GM19351 (cell line): Measurements from ENCODE around the gene RPL4.
"Not testable (repeated sequence)": the region's sequence is repeated elsewhere in the genome, so short reads cannot be mapped to it uniquely, and the experiment has no call there.

Source experiments
- ATAC-seq: cut with Tn5 transposase; IDR thresholded peaks from one replicate; pipeline ENCODE4 v1.9.1; 2021; ENCODE audit warnings: mild to moderate bottlenecking, moderate library complexity; ENCODE audit not compliant: unreplicated experiment

The RPL4 gene

GRCh38 chr15:66494262-66494661, 10.4 kb downstream of the RPL4 start:
- ATAC-seq = no peak

DNA sequence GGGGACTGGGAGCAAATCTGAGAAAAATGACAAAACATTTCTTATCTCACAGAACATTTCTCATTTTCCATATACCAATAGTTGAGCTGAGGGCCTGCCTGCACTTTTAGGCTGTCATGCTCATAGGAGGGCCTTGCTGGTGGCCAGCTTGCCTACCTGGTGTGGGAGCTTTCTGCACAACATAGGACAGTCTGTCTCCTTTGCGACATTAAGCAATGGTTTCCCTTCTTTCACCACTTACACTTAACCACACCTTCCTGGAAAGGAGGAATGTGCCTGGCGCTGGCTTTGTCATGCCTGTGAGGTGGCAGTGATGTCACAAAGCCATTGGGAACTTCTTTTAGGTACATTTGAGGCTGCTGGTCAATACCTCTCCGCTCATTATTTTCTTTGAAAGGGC, 12.8 kb downstream of the RPL4 start:
- ATAC-seq = no peak

DNA sequence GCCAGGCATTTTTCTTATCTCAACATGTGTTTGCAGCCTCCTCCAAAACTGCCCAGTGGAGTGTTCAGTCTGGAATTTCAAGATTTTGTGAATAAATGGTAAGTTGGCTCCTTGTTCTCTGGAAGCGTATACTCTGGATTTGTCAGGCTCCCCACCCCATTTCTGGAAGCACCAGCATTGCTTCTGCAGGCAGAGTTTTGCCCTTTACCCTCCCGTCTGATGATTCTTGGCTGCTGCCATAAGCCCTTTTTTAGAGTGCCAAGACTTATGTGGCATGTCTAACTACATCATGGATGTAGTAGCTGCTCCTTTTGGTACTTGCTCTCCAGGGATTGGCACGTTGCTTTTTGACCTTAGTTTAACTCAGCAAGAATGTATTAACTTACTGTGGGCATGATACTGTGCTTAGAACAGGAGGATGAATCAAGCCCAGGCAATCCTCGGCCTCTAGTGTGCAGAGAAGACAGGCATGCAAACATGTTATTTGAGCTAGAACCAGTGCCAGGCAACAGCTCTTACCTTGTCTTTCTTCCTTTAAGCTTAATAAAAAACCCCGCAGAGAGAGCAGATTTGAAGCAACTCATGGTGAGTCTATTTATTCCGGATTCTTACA, 15.4 kb downstream of the RPL4 start:
- ATAC-seq = no peak

GRCh38 chr15:66488525-66488924, 16.1 kb downstream of the RPL4 start:
- no peak for ATAC-seq

GRCh38 chr15:66486887-66487286, 17.8 kb downstream of the RPL4 start:
- ATAC-seq = no peak

- no peak for ATAC-seq
Observed at GRCh38 chr15:66484539-66485112, 20.0 kb downstream of the RPL4 start.

GRCh38 chr15:66483131-66483566, 21.5 kb downstream of the RPL4 start:
- no peak for ATAC-seq

- ATAC-seq = no peak
Observed at GRCh38 chr15:66482539-66482938, 22.1 kb downstream of the RPL4 start.

- no peak for ATAC-seq
Observed at GRCh38 chr15:66481107-66481856, 23.4 kb downstream of the RPL4 start.

DNA sequence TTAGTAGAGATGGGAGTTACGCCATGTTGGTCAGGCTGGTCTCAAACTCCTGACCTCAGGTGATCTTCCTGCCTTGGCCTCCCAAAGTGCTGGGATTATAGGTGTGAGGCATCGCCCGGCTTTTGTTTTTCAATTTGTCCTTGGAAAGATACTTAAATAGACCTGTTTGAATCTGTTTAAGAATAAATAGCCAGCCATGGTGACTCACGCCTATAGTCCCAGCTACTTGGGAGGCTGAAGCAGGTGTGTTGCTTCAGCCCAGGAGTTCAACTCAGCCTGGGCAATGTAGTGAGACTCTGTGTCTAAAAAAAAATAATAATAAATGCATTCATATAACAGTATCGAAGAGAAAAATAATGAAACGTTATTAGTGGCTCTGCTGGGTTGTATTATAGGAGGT, 24.4 kb downstream of the RPL4 start:
- no peak for ATAC-seq

DNA sequence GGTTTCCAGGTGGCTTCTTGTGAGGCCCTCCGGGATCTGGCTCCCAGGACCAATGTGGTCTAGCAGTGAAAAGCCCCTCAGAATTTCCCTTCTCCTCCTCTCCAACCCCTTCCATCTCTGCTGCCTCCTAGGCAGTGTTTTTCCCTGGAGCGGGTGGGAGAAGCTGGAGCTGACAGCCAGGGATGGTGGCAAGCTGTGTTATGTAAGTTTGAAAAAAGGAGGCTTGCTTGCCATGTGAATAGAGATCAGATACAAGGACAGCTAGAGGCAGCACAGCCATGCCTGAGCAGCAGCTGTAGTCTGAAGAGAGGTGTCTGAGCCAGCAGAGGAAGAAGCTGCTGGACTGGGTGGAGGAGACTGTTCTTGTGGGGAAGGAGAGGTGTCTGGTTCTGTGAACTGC, 27.6 kb downstream of the RPL4 start:
- no peak for ATAC-seq

DNA sequence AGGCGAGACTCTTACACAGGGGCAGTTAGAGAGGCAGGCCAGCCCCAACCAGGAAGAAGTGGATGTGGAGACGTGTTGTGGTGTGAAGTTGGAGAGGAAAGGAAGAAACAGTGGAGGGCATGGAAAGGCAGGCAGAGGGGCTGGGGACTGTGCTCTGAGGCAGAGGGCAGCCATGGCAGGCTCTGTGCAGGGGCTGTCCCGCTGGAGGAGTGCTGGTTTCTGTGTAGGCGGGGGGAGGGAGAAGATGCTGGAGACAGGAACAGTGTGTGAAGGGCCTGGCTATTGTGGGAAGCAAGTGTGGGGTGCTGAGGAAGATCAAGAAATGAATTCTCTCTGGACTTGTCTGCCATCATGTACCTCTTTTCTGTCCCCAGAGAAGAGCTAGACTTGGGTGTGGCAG, 28.1 kb downstream of the RPL4 start:
- ATAC-seq = no peak

DNA sequence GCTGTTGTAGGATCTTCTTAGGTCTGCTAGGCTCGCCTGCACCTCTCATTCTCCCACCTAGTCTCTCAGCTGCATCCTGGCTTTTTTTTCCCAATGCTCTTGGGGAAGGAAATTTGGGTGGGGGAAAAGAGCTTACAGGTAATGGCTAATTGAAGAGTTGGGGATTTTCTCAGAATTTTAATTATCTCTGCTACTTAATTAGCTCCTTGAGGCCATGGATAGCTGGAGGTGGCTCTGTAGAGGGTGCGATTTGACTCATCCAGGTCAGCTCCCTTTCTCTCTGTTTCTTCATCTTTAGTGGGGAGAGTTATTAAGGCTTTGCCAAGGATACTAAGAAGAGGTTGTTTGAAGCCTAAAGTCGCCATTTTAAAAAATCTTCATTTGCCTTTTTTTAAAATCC, 29.7 kb downstream of the RPL4 start:
- ATAC-seq = no peak

DNA sequence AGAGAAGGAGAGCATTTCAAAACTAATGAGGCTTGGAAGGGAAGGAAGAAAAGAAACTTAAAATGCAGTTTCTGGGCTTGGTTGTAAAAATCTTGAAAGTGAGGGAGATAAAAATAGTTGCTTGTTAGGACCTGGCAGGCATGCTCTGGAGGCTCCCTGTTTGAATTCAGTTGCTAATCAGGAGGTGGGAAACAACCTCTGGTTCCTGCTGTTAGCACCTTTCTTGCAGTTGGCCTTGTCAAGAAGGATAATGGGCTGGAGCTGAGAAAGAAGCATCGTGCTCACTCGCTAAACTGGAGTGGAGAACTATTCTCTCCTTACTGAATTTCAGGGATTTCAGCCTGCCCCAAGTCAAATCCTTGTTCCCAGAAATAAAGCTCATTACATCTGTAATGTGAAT, 30.5 kb downstream of the RPL4 start:
- ATAC-seq = no peak

DNA sequence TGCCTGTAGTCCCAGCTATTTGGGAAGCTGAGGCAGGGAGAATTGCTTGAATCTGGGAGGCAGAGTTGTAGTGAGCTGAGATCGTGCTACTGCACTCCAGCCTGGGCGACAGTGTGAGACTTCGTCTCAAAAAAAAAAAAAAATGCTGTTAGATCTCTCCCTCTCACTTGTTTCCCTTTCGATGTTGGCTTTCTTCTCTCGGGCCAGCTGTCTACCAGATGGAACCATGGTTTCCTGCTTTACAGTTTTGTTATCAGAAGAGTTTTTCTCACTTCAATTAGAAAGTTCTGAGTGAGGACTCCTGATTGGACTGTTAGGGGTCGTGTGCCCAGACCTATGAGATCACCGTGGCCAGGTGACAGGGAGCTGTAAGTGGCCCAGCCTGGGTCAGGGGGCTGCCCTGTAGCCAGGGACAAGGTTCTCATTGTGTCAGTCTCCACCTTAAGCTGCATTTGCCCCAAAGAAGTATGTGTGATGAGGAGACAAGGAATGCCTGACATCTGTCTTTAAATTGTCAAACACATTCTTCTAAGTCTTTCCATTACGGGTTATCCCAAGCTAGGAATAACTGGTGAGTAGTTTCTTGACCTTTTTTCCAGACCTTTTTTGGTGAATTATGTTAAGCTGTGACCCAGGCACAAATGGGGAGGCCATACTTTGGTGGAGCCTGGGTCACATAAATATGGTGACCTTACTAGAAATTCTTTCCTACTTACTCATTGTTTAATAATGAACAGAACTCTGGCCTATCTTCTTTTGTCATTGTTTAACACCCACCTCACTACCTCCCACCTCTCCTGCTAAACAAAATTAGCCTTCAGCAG, 32.3 kb downstream of the RPL4 start:
- ATAC-seq = peak; percentile 81

GRCh38 chr15:66470825-66471224, 33.8 kb downstream of the RPL4 start:
- ATAC-seq = not testable (repeated sequence)

- not testable (repeated sequence) for ATAC-seq
Observed at GRCh38 chr15:66467162-66468040, 37.3 kb downstream of the RPL4 start.

DNA sequence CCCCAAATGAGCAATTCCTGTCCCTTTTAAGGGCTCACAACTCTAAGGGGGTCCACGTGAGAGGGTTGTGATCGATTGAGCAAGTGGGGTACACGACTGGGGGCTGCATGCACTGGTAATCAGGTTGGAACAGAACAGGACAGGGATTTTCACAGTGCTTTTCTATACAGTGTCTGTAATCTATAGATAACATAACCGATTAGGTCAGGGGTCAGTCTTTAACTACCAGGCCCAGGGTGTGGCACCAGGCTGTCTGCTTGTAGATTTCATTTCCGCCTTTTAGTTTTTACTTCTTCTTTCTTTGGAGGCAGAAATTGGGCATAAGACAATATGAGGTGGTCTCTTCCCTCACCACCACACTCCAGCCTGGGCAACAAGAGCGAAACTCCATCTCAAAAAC, 39.4 kb downstream of the RPL4 start:
- not testable (repeated sequence) for ATAC-seq

DNA sequence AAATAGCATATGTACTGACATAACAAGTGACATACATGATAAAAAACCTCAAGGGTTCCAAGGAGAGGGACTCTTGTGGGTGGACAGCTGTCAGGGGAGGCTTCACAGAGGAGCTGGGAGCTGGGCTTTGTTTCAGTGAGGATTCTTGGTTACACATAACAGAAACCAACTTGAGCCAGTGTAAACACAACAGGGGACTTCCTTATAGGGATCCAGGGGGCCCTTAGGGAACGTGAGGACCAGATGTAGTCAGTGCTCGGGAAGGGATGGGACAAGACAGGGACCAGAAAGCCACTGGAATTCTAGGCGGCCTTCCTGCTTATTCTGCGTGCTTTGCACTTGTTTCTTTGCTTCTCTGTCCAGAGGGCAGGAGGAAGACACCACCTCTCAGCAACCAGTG, 42.0 kb downstream of the RPL4 start:
- ATAC-seq = no peak

GRCh38 chr15:66461917-66462316, 42.7 kb downstream of the RPL4 start:
- ATAC-seq = no peak
